ENCODE measurements around the gene ERICH4. TPM values are rescaled to one million over a fixed set of nuclear protein-coding genes. Genes with fewer than 3 reads are reported as not detected.

Gene ERICH4
- total RNA-seq, 1 experiment from 2014 or later, result not detected

DNA sequence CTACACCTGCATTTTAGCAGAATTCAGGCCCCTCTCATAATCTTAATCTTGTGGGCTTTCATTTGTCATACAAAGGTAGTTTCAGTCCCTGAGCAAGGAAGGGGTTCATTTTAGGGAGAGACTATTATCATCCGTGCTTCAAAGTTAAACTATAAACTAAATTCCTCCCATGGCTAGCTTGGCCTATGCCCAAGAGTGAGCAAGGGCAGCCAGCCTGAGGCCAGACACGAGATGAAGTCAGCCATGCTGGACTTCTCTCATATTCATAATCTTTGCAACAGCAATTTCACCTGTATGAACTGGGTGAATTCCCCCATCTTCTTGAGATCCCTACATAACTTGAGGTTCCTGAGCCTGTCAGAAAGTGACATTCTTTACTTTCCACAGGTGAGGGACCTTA lies 13.0 kb downstream of the ERICH4 start:
- H3K9ac ChIP-seq (ENCODE audit: low read length), result no peak overlapping the region
- intact Hi-C loops (cut with micrococcal nuclease), result no loop called here
- no peaks in the 10 kb centered on the region for H3K4me1 ChIP-seq (ENCODE audit: control insufficient read depth in 1 of 2, insufficient read depth in 2 of 2, low read length in 2 of 2)
- H3K4me2 ChIP-seq (ENCODE audit: low read length), result no peak overlapping the region
- POLR2A ChIA-PET, result no interaction called here
- 0 out of 4 replicates have a peak, but pooled peaks cover 0 to 3% of the 10 kb centered on the region in 2 experiments for H3K9me3 ChIP-seq (ENCODE audit: control insufficient read depth in 1 of 2, insufficient read depth in 1 of 2, low read depth in 1 of 2, low read length in 2 of 2)
- H3K27ac ChIP-seq (ENCODE audit: low read depth, low read length), result no peak overlapping the region
- CTCF ChIA-PET, result no interaction called here
- ATAC-seq (no peak), DNase-seq (ENCODE audit: low read depth, low spot score) (no peak)
- H3K79me2 ChIP-seq (ENCODE audit: insufficient read depth, low read length), result no peaks in the 10 kb centered on the region
- H3K4me3 ChIP-seq (replicated peaks in 1 of 2; ENCODE audit: low read depth in 1 of 2, low read length in 2 of 2), result no peak overlapping the region
- no peaks in the 10 kb centered on the region for H3K9me2 ChIP-seq (ENCODE audit: insufficient read depth)
- peaks cover 34% of the 10 kb centered on the region for H3K27me3 ChIP-seq (ENCODE audit: insufficient read depth, low read length)
- H2AFZ ChIP-seq (ENCODE audit: low read depth, low read length, poor library complexity, severe bottlenecking), result no peak overlapping the region
- no peak for TF ChIP-seq TCF7L2 (IDR thresholded peaks at IDR 0.05; ENCODE audit: borderline replicate concordance, extremely low read depth, insufficient read depth, insufficient read length)
- TF ChIP-seq, protein P1, sequence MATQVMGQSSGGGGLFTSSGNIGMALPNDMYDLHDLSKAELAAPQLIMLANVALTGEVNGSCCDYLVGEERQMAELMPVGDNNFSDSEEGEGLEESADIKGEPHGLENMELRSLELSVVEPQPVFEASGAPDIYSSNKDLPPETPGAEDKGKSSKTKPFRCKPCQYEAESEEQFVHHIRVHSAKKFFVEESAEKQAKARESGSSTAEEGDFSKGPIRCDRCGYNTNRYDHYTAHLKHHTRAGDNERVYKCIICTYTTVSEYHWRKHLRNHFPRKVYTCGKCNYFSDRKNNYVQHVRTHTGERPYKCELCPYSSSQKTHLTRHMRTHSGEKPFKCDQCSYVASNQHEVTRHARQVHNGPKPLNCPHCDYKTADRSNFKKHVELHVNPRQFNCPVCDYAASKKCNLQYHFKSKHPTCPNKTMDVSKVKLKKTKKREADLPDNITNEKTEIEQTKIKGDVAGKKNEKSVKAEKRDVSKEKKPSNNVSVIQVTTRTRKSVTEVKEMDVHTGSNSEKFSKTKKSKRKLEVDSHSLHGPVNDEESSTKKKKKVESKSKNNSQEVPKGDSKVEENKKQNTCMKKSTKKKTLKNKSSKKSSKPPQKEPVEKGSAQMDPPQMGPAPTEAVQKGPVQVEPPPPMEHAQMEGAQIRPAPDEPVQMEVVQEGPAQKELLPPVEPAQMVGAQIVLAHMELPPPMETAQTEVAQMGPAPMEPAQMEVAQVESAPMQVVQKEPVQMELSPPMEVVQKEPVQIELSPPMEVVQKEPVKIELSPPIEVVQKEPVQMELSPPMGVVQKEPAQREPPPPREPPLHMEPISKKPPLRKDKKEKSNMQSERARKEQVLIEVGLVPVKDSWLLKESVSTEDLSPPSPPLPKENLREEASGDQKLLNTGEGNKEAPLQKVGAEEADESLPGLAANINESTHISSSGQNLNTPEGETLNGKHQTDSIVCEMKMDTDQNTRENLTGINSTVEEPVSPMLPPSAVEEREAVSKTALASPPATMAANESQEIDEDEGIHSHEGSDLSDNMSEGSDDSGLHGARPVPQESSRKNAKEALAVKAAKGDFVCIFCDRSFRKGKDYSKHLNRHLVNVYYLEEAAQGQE (IDR thresholded peaks at IDR 0.05; ENCODE audit: low read depth), result no peak
- RAD21 ChIA-PET (ENCODE audit: low non-redundant PET in 1 of 2, low total read pairs in 2 of 2, uncharacterized antibody in 2 of 2, unreplicated experiment in 2 of 2), result no interaction called here
- H4K20me1 ChIP-seq (ENCODE audit: insufficient read depth), result no peaks in the 10 kb centered on the region
- no peaks in the 10 kb centered on the region for H3K36me3 ChIP-seq (ENCODE audit: control insufficient read depth in 1 of 2, insufficient read depth in 2 of 2, low read length in 2 of 2)
- no TSS peak for BruUV-seq (replicated peaks)

GRCh38 chr19:41456342-41456918 lies 13.5 kb downstream of the ERICH4 start:
- Histone ChIP-seq H3K4me2 (ENCODE audit: low read length) (no peak overlapping the region), H3K9me2 (ENCODE audit: insufficient read depth) (no peaks in the 10 kb centered on the region), H3K27ac (ENCODE audit: low read depth, low read length) (no peak overlapping the region), H3K4me1 (ENCODE audit: control insufficient read depth in 1 of 2, insufficient read depth in 2 of 2, low read length in 2 of 2) (no peaks in the 10 kb centered on the region), H3K27me3 (ENCODE audit: insufficient read depth, low read length) (peaks cover 39% of the 10 kb centered on the region), H4K20me1 (ENCODE audit: insufficient read depth) (no peaks in the 10 kb centered on the region), H3K79me2 (ENCODE audit: insufficient read depth, low read length) (no peaks in the 10 kb centered on the region), H3K4me3 (replicated peaks in 1 of 2; ENCODE audit: low read depth in 1 of 2, low read length in 2 of 2) (no peak overlapping the region), H3K9me3 (ENCODE audit: control insufficient read depth in 1 of 2, insufficient read depth in 1 of 2, low read depth in 1 of 2, low read length in 2 of 2) (0 out of 4 replicates have a peak, but pooled peaks cover 0 to 3% of the 10 kb centered on the region in 2 experiments), H3K9ac (ENCODE audit: low read length) (no peak overlapping the region), H2AFZ (ENCODE audit: low read depth, low read length, poor library complexity, severe bottlenecking) (no peak overlapping the region), H3K36me3 (ENCODE audit: control insufficient read depth in 1 of 2, insufficient read depth in 2 of 2, low read length in 2 of 2) (no peaks in the 10 kb centered on the region)
- intact Hi-C loops (cut with micrococcal nuclease), result no loop called here
- ChIA-PET RAD21 (ENCODE audit: low non-redundant PET in 1 of 2, low total read pairs in 2 of 2, uncharacterized antibody in 2 of 2, unreplicated experiment in 2 of 2) (no interaction called here), POLR2A (no interaction called here), CTCF (no interaction called here)
- DNase-seq (ENCODE audit: low read depth, low spot score) (no peak), ATAC-seq (no peak)
- TF ChIP-seq SRF (IDR thresholded peaks at IDR 0.05; ENCODE audit: low read depth) (no peak), EZH2 (IDR thresholded peaks at IDR 0.05) (no peak), CTCF (IDR thresholded peaks at IDR 0.05 in 2 of 3, conservative IDR thresholded peaks at IDR 0.05 in 1 of 3; ENCODE audit: borderline replicate concordance in 1 of 3, insufficient read depth in 1 of 3, low read depth in 2 of 3, low read length in 2 of 3) (no peak), JUND (IDR thresholded peaks at IDR 0.05) (no peak), FOSL1 (IDR thresholded peaks at IDR 0.05; ENCODE audit: low read depth) (no peak), YY1 (IDR thresholded peaks at IDR 0.05; ENCODE audit: extremely low read depth, insufficient replicate concordance, low read depth, low read length) (no peak), ELF1 (IDR thresholded peaks at IDR 0.05; ENCODE audit: borderline replicate concordance, low read depth) (no peak), POLR2A (IDR thresholded peaks at IDR 0.05; ENCODE audit: borderline replicate concordance, extremely low read depth, insufficient read depth, insufficient read length) (no peak), EGR1 (IDR thresholded peaks at IDR 0.05; ENCODE audit: low read depth) (no peak), SP1 (IDR thresholded peaks at IDR 0.05; ENCODE audit: low read depth) (no peak)
- no TSS peak for BruUV-seq (replicated peaks)

Data from HCT116 (cell line).